AG08395 (cell line): ENCODE measurements around the gene C17orf67.

Source experiments
- DNase-seq: peaks from one replicate; pipeline ENCODE4 v3.0.0; 2012; ENCODE audit warnings: mixed read lengths, low spot score

Gene C17orf67

DNA sequence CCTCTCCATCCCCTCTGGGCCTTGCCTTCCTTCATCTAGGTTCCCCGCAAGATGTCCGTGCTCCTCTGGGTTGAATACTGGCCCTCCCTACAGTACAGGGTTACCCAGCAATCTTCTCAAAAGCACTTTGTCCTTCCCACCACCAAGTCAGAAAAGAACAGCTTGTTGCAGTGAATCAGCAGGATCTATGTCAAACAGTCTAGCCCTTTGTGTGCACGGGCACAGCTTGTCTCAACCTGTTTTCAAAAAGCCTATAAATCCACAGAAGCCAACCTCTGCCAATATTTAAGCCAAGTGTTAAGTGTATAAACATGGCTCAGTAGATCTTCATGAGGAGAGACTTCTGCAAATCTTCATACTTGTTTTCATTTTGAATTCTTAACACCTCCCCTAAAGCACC is 25.2 kb downstream of the C17orf67 start:
- DNase-seq = no peak

DNA sequence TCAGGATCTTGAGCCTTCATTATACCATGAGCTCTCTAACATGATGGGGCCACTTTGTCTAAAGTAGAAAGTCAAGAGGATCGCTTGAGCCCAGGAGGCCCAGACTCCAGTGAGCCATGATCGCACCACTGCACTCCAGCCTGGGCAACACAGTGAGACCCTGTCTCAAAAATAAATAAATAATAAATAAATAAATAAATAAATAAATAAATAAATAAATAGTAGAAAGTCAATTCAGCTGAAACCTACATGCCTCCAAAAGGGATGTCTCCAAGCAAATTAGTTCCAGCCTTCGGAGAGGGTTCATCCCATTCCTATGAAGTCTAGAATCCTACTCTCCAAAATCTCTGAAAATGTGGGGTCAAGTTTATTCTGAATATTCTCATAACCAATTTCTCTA is 26.0 kb downstream of the C17orf67 start:
- no peak for DNase-seq

- DNase-seq = no peak
Measured at GRCh38 chr17:56806949-56807348, 26.8 kb downstream of the C17orf67 start.

GRCh38 chr17:56804454-56804853 is 29.3 kb downstream of the C17orf67 start:
- DNase-seq = no peak

- DNase-seq = no peak
Measured at GRCh38 chr17:56803071-56803470, 30.6 kb downstream of the C17orf67 start.

- no peak for DNase-seq
Measured at GRCh38 chr17:56801459-56802178, 32.1 kb downstream of the C17orf67 start.

GRCh38 chr17:56798916-56799315 is 34.8 kb downstream of the C17orf67 start:
- no peak for DNase-seq

- DNase-seq = no peak
Measured at GRCh38 chr17:56796536-56796935, 37.2 kb downstream of the C17orf67 start.

DNA sequence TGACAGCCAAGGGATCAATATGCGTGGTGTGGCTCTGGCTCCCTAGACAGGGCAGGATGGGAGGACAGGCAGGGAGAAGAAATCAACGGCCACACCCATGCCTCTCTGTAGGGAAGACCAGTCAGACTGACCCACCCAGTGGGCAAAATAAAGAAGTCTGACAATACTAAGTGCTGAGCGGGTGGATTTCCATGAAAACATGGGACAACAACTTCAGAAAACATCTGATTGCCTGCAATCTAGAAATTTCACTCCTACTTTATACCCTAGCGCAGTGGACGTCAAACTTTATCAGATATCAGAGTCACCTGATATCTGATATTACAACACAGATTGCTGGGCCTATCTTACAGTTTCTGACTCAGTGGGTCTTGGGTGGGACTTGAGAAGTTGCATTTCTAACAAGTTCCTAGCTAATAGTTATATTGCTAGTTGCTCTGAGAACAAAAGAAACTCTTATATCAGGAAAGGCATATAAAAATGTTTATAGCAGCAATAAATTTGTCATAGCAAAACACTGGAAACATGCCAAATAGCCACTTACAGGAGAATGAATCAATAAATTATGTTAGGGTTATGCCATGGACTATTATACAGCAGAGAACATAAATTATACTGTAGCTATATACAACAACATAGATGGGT is 38.4 kb downstream of the C17orf67 start:
- DNase-seq = no peak

GRCh38 chr17:56793957-56794356 is 39.8 kb downstream of the C17orf67 start:
- no peak for DNase-seq

- DNase-seq = no peak
Measured at GRCh38 chr17:56793531-56793930, 40.2 kb downstream of the C17orf67 start.

DNA sequence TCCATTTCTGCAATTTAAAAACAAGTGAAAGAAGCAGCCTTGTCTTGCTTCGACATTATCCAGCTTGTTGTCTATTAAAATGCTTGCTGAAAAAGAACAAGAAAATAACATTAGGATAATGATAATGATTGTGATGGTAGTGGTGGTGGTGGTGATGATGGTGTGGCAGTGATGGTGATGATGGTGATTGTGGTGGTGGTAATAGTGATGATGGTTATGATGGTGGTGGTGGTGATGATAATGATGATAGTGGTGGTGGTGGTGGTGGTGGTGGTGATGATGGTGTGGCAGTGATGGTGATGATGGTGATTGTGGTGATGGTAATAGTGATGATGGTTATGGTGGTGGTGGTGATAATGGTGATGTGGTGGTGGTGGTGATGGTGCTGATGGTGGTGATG is 41.5 kb downstream of the C17orf67 start:
- no peak for DNase-seq

- DNase-seq = peak; percentile 81
Measured at GRCh38 chr17:56786989-56787482, 46.7 kb downstream of the C17orf67 start.

DNA sequence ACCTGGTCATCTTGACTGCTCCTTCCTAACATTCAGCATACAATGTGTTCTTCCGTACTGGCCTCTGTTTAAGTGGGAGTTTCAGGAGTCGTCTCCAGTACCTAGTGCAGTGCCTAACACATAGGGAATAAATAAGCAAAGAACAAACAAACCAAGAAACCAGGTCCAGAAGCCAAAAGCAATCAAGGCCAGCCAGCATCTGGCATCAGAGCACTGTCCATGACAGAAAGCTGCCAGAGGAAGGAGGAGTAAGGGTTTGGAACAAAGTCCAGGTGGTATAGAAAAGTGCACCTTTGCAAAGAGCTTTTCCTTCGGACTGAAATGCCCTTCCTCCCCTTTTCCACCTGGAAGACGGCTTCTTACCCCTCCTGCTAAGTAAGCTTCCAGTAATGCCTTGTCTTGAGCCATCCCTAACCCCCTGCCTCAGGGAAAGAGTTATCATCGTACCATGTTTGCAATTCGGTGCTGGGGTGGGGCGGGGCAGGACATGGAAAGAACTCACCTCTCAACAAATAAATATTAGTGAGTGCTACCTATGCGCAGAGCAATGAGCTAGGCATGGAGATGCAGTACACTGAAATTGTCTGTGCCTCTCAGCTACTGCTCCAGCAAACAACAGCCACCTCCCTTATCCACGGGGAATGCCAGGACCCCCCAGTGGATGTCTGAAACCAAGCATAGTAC is 47.6 kb downstream of the C17orf67 start:
- DNase-seq = no peak

GRCh38 chr17:56785405-56785804 is 48.3 kb downstream of the C17orf67 start:
- peak; percentile 12 for DNase-seq

DNA sequence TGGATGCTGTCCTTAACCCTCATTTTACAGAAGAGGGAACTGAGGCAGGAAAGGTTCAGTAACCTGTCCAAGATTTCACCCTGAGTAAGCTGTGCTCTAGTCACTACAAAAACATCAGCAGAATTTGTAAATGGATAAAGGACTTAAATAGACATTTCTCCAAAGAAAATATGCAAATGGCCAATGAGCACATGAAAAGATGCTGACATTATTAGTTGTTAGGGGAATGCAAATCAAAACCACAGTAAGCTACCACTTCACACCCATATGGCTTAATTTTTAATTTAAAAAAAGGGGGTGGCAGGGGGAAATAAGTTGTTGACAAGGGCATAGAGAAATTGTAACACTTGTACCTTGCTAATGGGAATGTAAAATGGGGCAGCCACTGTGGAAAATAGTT is 51.4 kb downstream of the C17orf67 start:
- DNase-seq = no peak

- no peak for DNase-seq
Measured at GRCh38 chr17:56781906-56782305, 51.8 kb downstream of the C17orf67 start.

DNA sequence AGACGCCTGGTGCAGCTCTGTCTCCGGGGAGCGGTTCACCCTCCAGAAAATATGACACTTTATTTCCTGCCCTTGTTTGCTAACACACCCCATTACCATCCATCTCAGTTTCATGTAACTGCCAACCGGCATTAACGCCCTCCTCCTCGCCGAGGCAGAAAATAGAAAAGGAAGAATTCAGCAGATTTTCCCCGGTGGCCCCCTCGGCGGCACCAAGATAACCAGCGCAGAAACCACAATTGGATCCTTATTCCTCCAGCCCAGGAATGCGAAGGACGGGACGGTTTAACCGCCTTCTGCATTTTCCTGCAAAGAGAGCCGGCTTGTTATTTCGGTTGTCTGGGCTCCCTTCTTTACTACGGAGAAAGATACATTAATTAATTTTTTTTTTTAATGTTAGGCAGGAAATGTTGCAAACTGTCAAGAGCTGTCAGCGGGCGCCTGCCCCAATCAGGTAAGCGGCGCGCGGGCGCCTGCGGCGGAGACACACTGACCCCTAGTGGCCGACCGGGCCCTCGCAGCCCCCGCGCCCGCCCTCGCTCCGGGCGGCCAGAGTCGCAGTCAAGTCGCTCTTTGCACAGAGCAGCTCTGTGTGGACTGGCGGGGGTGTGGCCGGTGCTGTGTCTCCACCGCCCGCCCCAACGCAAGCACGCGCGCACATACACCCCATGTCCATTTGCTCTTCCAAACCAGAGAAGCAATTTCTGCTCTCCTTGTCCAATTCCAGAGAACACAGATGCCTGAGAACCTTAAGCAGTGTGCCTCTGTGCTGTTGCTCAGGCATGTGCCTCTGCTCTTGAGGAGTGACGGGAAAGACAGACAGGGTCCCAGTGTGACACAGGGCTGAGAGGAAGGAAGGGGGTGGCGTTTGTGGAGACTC is 53.6 kb downstream of the C17orf67 start:
- peak; percentile 80 for DNase-seq

GRCh38 chr17:56779322-56779721 is 54.4 kb downstream of the C17orf67 start:
- DNase-seq = no peak

DNA sequence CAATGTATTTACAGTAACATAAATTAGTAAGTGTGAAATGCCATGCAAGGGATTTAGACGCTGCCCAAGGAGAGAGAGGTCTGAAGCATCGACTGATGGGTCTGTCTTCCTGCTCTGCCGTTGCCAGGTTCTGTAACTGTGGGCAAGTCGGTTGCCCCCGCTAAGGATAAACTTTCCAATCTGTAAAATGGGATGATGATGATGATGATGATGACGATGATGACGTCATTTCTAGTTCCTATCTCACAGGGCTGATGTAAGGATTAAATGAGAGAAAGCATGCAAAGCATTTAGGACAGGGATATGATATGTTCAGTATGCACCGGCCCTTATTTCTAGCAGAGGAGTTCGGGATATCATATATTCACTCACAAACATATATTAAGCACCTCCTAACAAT is 54.8 kb downstream of the C17orf67 start:
- no peak for DNase-seq

- DNase-seq = peak; percentile 62
Measured at GRCh38 chr17:56777859-56778258, 55.9 kb downstream of the C17orf67 start.

GRCh38 chr17:56774650-56775049 is 59.1 kb downstream of the C17orf67 start:
- no peak for DNase-seq
